Measurements from ENCODE around the gene MBP.
"Not testable (repeated sequence)": the region's sequence is repeated elsewhere in the genome, so short reads cannot be mapped to it uniquely, and the experiment has no call there.

The MBP gene

DNA sequence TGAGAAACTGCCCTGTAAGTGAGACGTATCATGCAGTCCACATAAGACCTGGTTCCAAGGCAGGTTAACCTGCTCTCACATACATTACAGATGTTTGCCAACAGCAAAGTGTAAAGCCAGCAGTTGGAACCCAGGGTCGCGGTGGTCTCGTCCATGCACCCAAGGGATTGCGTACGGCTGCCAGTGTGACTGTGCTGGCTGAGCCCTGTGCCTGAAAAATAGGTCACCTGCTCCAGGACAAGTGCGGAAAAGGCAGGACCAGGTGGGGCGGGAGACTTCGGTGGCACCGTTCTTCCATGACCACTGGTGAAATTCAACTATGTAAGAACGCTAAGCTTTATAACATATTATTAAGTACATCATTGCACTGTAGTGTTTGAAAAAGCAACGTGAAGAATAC lies 110.5 kb downstream of the MBP start:
- no peak for DNase-seq (ENCODE audit: low spot score)

DNA sequence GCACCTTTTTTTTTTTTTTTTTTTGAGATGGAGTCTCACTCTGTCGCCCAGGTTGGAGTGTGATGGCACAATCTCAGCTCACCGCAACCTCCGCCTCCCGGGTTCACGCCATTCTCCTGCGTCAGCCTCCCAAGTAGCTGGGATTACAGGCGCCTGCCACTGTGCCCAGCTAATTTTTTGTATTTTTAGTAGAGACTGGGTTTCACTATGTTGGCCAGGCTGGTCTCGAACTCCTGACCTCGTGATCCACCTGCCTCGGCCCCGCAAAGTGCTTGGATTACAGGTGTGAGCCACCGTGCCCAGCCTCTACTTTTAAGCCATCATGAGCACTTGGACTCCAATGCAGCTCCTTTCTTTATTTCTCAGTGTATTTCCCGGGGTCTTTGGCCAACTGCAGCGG lies 111.1 kb downstream of the MBP start:
- DNase-seq (ENCODE audit: low spot score): not testable (repeated sequence)

DNA sequence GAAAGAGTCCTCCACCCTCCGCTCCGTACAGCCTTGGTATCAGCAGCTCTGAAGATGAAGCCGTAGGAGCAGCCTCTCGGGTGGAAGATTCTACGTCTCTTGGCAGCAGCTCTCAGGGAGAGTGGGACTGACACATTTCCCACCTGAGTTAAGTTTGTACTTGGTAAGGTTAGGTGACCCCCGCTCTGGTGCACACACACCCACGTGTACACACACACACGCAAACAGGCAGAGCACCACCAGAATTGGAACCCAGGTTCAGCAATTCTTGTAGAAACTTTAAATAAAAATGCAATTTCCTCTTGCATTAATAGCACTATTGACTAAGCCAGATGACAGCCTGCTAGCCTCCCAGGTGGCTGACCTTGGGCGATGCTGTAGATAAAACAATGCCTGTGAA lies 111.5 kb downstream of the MBP start:
- no peak for DNase-seq (ENCODE audit: low spot score)

DNA sequence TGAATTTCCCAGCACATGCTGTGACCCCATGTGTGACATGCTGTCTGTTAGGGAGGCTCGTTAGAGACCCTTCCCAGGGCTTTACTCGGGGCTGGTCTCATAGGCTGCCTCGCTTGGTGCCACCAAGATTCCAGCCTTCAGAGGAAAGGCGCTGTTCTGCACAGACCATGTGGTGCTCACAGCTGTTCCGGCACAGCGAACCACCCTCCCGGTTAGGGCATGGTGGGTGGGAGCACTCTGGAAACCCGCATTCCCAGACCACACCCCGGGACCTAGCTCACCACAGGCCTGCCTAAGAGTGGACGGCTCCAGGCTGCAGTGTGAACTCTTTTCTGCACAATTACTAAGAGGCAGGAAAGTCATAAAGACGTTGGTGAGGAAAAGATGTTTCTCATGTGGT lies 112.0 kb downstream of the MBP start:
- no peak for DNase-seq (ENCODE audit: low spot score)

DNA sequence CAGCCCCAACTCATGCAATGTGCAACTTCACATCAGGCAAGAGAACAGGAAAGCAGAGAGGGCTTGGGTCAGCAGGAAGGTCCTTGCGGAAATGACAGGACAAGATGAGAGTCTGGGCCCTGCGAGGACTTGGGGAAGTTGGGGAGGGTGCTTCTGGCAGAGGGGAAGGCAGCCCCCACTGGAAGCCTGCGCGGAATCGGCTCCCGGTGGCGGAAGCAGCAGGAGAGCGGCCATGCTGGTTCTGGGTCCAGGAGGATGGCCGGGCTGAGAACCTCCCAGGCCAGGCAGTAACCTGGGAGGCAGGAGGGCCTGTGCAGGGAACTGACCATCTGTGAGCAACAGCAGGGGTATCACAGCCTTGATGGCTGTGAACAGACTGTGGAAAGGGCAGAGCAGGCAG lies 112.9 kb downstream of the MBP start:
- no peak for DNase-seq (ENCODE audit: low spot score)

DNA sequence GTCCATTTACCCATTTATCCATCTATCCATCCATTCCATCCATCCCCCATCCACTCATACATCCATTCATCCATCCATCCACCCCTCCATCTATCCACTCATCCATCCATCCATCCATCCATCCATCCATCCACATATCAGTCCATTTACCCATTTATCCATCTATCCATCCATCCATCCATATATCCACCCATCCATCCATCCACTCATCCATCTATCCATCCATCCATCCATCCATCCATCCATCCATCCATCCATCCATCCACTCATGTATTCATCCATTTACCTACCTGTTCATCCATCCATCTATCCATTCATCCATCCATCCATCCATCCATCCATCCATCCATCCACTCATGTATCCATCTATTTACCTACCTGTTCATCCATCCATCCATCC lies 113.9 kb downstream of the MBP start:
- DNase-seq (ENCODE audit: low spot score): not testable (repeated sequence)

DNA sequence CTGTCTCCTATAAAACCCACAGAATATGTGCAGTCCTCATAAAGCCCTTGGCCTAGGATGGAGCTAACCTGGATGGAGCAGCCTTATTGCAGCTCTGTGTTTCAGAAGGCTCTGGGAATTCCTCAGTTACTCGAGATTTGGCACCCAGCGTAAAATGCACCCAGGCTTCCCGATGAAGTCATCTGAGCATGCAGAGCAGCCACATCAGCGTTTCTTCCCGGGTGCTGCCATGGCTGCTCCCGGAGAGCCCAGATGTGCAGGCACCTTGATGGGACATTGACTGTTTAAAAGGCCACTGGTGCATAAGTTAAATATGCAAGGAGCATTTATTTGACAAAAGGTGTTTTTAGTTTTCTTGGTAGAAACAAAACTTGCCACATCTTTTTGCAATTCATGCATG lies 115.2 kb downstream of the MBP start:
- DNase-seq (ENCODE audit: low spot score): no peak

DNA sequence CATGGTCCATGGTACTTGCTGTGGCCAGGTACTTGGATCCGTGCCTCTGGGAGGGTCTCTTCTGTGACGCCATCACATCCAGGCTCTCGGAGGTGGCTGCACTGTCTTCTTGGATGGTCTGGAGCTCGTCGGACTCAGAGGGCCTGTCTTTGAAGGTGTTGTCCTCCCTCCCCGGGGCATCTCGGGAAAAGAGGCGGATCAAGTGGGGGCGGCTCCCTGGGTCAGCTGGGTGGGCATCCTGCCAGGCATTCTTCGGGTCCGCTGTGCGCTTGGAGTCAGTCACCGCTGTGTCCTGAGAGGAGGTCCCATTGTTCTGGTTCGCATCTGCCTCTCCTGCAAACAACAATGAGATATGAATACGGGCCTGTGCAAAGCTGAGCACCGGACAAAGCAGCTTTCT lies 115.6 kb downstream of the MBP start:
- no peak for DNase-seq (ENCODE audit: low spot score)

DNA sequence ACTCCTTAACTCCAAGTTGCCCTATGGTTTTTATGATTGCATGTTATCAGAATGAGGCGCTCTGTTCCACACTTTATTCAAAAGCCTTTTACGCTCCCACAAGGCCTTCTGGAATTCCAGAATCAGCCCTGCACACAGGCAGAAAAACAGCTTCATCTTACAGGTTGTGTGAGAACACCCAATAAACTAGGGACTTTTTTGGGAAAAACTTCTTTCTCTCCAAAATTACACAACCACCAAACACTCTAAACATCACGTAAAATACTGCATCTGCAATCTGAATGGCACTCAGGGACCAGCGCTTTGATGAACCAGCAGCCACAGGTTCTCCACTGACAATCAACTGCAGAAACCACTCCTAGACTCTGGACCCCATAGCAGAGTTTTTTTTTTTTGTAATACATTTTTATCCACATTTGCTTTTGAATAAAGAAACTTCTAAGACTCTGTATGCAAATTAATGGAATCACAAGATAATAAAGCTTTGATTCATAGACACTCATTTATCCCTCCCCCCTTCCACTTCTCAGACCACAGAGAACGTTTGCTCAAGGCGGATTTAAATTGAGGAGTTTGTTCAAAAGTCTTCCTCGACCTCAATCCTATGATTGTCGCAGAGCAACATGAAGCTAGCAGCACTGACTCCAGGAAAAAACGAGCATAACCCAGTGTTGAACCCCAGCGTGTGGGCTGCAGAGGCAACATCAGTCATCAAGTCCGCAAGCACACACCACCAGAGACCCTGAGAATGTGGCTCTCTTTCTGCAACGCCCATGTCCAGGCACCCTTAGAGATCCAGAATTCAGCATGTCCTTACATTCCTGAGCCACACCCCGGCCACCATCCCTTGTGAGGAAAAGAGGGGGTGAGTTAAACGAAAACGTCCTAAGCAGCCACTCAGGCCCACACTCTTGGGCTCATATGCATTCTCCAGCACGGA lies 116.5 kb downstream of the MBP start:
- no peak for DNase-seq (ENCODE audit: low spot score)

DNA sequence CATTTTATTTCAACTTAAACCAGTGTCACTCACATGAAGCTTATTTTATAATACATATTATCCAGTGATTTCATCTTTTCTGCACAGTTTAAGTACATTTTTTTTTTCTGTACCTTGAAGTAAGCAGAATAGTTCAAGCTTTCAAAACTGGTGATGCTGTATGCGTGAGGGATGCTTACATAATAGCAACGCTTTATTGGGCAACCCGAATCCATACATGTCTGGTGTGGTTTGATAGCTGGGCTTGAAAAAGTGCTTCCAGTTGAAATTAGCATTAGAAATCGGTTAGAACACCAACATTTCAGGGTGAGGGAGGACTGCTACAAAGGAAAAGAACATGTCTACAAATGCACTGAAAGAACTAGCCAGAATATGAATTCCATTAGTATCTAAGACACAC lies 117.4 kb downstream of the MBP start:
- DNase-seq (ENCODE audit: low spot score): no peak

DNA sequence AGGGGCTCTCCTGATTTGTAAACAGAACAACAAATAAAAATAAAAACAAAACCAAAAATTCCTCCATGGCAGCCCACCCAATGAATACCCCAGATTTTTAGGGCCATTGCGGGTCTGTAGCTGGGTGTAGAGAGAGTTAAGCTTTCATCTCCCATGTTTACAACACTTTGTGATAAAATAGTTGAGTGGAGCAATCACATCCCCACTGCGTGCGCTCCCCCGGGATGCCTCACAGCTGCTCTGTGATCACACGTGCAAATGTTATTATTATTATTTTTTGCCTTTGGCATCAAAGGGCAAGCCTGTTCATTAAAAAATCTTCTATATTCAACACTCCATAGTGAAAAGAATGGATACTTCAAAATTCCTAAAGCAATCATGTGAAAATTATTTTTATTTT lies 118.0 kb downstream of the MBP start:
- DNase-seq (ENCODE audit: low spot score): no peak

DNA sequence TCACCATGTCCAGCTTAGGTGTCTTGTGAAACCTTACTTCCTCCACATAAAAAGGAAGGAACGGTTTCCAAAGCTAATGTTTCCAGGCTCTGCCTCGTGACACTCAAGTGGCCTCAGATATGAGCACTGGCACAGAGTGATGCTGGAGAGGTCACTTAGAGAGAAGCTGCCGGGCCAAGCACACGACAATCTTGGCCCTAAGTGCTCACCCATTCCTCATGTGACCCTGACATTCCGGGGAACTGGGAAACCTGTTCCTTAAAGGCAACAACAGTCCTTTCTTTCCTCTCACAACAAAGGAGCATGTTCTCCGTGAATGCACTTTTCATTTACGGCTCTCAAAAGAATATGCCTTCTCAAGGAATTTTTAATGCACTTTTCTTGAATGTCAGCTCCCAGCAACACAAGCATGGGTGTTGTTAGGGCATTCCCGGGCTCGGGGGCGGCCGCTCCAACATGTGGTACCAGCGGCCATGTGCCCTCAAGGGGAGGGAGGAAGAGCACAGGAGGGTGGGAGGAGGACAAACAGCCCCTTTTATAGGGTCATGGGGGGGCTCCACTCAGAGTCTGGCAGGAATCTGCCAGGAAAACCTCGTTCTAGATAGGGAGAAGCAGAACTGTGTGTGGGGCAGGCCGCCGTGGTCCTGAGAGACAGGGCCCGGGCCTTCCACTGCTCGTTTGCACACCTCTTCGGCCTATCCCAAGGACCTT lies 118.6 kb downstream of the MBP start:
- no peak for DNase-seq (ENCODE audit: low spot score)

DNA sequence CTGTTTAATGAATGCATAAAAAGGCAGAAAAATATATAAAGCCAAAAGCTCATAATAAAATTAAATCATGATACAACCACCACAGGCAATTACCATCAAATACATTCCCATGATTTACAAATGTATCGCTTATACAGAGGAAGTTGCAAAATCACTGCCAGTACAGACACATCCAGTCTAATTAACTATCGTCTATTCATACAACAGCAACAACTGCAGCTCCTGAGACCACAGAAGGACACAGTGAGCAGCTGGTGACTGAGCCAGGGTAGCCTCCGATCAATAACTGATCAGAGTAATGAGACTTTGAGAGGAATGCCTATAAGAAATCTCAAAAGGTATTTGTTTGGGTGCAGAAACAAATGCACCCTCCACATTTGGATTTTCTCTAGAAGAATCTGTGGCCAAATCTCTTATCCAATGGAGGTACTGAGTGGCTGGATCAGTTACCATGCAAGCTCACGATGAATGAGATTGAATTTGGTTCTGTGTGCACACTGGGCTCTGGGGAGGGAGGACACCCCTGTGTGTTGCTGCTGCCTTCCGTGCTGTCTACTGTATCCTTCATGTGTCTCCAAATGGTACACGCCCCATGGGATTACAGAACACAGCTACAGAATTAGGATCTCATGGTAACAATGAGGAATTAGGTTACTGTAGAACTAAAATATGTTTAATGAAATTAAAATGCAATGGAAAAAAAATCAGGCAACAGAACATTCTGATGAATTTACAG lies 119.6 kb downstream of the MBP start:
- DNase-seq (ENCODE audit: low spot score): no peak

DNA sequence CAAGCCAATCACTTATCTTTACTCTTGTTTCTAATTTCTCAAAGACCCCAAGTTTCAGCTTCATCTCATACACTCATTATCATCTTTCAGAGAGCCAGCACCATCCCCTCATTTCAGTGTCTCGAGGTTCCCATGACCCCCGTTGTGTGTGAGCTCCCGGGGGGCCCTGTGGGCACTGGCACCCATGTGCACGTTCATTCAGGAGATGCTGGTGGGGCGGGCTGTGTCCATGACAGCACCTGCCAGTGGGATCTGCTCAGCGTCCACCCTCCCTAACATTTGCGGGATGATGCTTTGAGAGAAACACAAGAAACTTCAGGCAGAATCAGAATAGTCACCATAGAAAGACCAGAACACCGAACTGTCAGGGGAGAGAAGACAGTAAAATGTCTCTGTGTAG lies 120.5 kb downstream of the MBP start:
- no peak for DNase-seq (ENCODE audit: low spot score)

DNA sequence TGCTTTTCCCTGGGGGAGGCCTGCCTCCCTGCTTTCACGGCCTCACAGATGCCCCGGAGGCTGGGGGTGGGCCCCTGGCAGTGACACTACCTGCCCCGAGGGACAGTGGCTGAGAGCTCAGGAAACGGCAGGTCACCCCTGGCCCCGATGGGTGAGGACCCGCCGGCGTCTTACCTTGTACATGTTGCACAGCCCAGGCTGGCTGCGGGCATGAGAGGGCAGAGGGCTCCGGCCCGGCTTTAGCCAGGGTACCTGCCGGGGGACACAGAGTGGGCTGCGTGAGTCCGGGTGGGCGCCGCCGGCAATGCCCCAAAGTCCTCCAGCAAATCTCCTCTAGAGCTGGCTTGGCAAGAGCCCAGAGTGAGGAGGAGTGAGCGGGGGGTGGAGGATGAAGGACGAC lies 122.9 kb downstream of the MBP start:
- DNase-seq (ENCODE audit: low spot score): no peak

DNA sequence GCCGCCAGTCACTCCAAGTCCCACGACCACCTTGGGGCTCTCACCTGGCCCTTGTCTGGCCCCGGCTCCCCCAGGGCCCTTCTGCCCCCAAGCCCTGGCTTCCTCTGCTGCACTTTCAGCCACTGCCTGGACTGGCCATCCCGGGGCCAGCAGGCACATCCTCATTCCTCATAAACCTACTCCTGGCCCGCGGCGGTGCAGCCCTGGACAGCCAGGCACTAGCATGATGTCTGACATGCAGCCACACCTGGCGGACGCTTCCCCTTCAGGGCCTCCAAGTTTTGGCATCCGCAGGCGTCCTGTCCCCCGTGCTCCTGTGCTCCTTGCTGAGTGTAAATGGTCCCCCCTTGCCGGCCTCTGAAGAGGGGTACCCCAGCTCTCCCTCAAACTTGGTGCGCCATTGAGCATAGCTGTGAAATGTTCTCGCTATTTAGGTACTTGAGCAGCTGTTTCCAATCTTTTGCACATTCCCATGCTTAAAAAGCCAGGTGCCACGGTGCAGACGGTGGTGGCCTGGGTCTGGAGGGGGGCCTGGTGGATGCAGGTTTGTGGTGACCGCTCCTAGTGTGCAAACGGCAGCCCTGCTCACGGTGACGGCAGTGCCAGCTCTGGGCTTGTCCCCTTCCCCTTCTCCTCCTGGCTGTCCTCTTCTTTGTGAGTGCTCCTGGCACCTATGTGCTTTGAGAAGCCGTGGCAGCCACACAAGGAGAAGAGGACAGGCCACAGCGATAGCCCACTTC lies 123.8 kb downstream of the MBP start:
- DNase-seq (ENCODE audit: low spot score): no peak

DNA sequence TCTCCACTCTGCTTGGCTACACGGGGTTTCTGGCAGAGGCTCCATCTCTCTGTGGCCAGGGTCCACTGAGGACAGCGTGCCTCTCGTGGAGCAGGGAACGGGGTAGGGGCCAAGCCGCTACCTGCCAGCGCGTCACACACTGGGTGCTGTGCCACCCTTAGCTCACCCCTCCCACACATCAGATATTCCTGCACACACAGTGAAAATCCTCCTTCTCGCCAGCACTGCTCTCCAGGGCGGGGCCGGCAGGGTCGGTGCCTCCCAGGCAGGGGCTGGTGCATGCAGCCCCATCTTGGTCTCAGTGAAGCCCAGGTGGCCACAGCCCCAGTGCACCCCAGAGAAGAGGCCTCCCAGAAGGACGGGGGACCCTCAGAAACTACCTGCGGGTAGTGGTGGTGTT lies 124.6 kb downstream of the MBP start:
- DNase-seq (ENCODE audit: low spot score): no peak

DNA sequence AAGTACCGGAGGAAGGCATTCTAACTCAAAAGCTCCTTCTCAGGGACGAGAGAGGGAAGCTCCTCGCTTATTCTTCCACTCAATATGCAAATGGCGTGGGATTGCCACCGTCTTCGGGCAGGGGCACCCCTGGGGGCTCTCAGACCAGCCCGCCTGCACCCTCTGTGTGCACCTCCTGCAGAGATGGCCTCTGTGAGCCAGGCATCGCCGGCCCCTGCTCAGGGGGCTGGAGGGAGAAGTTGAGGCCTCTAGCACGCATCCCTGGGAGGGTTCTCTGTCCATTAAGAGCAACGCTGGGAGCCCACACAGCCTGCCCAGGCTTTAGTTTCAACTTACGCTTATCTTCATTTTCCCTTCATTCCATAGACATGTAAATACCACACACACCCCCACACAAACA lies 125.3 kb downstream of the MBP start:
- no peak for DNase-seq (ENCODE audit: low spot score)

DNA sequence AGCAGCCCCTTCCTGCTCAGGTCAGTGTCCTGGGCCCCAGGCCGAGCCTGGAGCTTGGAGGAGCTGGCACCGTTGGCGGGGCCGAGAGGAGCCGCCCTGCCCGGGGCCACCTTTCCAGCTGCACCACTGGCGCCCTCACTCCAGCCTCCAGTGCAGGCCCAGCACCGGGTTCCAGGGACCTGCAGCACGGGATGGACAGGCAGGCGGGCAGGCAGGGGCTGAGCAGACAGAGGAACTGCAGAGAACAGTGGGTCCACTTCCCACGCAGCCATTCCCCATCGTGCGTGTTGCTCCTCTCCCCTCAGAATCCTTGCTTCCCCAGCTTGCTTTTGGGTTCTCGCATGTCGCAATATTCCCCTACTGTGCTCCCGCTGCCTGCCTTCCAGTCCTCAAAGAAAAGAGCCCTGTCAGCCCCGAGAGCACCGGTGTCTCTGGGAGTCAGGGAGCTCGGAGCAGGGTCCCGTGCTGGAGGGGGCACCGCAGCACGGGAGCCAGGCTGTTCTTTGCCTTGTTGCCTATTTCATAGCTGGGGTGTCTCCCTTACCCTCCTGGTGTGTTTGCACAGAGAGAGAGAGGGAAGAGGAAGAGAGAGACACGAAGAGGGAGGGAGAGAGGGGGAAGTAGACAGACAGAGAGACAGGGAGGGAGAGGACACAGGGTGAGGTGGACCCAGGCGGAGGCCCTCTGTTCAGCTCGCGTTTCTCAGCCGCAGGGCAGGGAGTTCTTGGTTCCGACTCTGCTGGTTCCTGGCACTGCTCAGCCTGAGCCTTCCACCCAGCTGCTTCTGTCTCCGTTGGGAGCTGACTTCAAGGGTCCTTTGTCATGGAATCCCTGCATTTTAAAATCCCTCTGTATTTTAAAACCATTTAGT lies 126.0 kb downstream of the MBP start:
- no peak for DNase-seq (ENCODE audit: low spot score)

DNA sequence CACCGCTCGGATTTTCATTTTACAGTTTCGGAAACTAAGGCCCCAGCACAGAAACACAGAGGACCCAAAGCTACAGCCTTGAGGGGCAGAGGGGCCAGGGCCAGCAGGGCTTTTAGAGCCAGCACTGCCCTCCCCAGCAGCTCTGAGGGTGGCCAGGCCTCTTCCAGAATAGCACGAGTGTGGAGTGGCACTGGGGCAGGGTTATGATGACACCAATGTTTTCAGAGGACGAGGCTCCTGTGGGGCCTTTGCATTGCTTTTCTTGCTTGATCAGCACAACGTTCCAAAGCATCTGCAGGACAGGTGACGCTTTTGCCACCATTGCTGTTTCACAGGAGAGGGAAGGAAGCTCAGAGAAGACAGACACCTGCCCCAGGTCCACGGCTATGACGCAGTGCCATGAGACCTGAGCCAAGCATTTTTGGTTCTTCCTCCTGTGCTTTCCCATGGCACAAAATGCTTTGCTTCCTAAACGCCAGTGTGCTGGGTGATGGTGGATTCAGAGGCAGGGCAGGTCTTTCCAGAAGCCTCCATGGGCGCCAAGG lies 126.9 kb downstream of the MBP start:
- DNase-seq (ENCODE audit: low spot score): no peak
